Stimulated activated CD8-positive, alpha-beta memory T cell treated with anti-CD3 and anti-CD28 coated beads, Interleukin-7, amount 100 ng/mL, for 4 hours (primary cell): ENCODE data around the gene PLA2G4E.

ENCODE experiments used
- DNase-seq, 2 donors: peaks; one replicate each; pipeline ENCODE4 v3.0.0-alpha.2; 2020; ENCODE audit warnings: low read depth in 2 of 2

PLA2G4E gene

GRCh38 chr15:42050484-42051255 is 29.8 kb upstream of the PLA2G4E start:
- DNase-seq = no peak

GRCh38 chr15:42048821-42049200 is 28.0 kb upstream of the PLA2G4E start:
- DNase-seq = no peak

GRCh38 chr15:42048080-42048820 is 27.4 kb upstream of the PLA2G4E start:
- DNase-seq = no peak

- DNase-seq = no peak
Observed at GRCh38 chr15:42046597-42046996, 25.8 kb upstream of the PLA2G4E start.

- no peak for DNase-seq
Observed at GRCh38 chr15:42045211-42045615, 24.4 kb upstream of the PLA2G4E start.

GRCh38 chr15:42042602-42043400 is 22.0 kb upstream of the PLA2G4E start:
- no peak for DNase-seq

GRCh38 chr15:42038401-42038800 is 17.6 kb upstream of the PLA2G4E start:
- no peak for DNase-seq

- DNase-seq = no peak
Observed at GRCh38 chr15:42037656-42038055, 16.8 kb upstream of the PLA2G4E start.

GRCh38 chr15:42036966-42037365 is 16.1 kb upstream of the PLA2G4E start:
- no peak for DNase-seq

GRCh38 chr15:42036112-42036905 is 15.5 kb upstream of the PLA2G4E start:
- no peak for DNase-seq

GRCh38 chr15:42035435-42035761 is 14.6 kb upstream of the PLA2G4E start:
- no peak for DNase-seq

GRCh38 chr15:42034628-42035434 is 14.0 kb upstream of the PLA2G4E start:
- no peak for DNase-seq

GRCh38 chr15:42033214-42033873 is 12.5 kb upstream of the PLA2G4E start:
- no peak for DNase-seq

- DNase-seq = no peak
Observed at GRCh38 chr15:42032376-42033213, 11.8 kb upstream of the PLA2G4E start.

- no peak for DNase-seq
Observed at GRCh38 chr15:42031198-42031915, 10.5 kb upstream of the PLA2G4E start.

GRCh38 chr15:42027521-42027920 is 6.7 kb upstream of the PLA2G4E start:
- no peak for DNase-seq

- DNase-seq = no peak
Observed at GRCh38 chr15:42024303-42024702, 3.5 kb upstream of the PLA2G4E start.

- DNase-seq = no peak
Observed at GRCh38 chr15:42021593-42021992, 751 bp upstream of the PLA2G4E start.
